Natural killer cell (primary cell): ENCODE data around the gene ZNF521. TPM values are rescaled to one million over a fixed set of nuclear protein-coding genes. Genes with fewer than 3 reads are reported as not detected.

ENCODE experiments used
- ATAC-seq, 3 donors: fragments of 150-1000 bp in 2 of 3; fragments of 200-7000 bp in 1 of 3; cut with Tn5 transposase; 1 replicate in 1 of 3; 2 replicates in 2 of 3; pipeline ENCODE4 v1.10.0; 2021; ENCODE audit warnings: mild to moderate bottlenecking in 2 of 3, moderate library complexity in 2 of 3
- DNase-seq, 2 donors: peaks; one replicate each; pipeline versions ENCODE4 v3.0.0 to v3.0.0-alpha.2; 2013 to 2021; ENCODE audit warnings: mixed read lengths in 1 of 2
- H3K27ac ChIP-seq: one replicate; pipeline ENCODE4 v1.5.1; 2013; ENCODE audit warnings: mild to moderate bottlenecking, low read length
- H3K27me3 ChIP-seq: one replicate; pipeline ENCODE4 v1.6.1; 2013; ENCODE audit warnings: low read length; ENCODE audit not compliant: control insufficient read depth, insufficient read depth
- H3K36me3 ChIP-seq: one replicate; pipeline ENCODE4 v1.6.1; 2013; ENCODE audit warnings: low read length; ENCODE audit not compliant: control insufficient read depth, insufficient read depth
- H3K4me1 ChIP-seq: one replicate; pipeline ENCODE4 v1.6.1; 2013; ENCODE audit warnings: low read length; ENCODE audit not compliant: control insufficient read depth, insufficient read depth
- H3K4me3 ChIP-seq: one replicate; pipeline ENCODE4 v1.5.1; 2013; ENCODE audit warnings: low read length
- H3K9me3 ChIP-seq: one replicate; pipeline ENCODE4 v1.6.1; 2013; ENCODE audit warnings: low read length; ENCODE audit not compliant: control insufficient read depth, insufficient read depth
- H3K27ac Mint-ChIP-seq, 2 donors: one replicate each; pipeline ENCODE4 v1.8.0; 2022; ENCODE audit warnings: mild to moderate bottlenecking in 2 of 2, mixed read lengths in 2 of 2, moderate library complexity in 1 of 2
- H3K27me3 Mint-ChIP-seq, 2 donors: one replicate each; pipeline ENCODE4 v1.8.0; 2022; ENCODE audit warnings: low read depth in 2 of 2, mixed read lengths in 2 of 2
- H3K36me3 Mint-ChIP-seq: one replicate; pipeline ENCODE4 v1.8.0; 2022; ENCODE audit warnings: mixed read lengths
- H3K4me1 Mint-ChIP-seq, 2 donors: one replicate each; pipeline ENCODE4 v1.8.0; 2022; ENCODE audit warnings: mixed read lengths in 2 of 2
- H3K4me3 Mint-ChIP-seq: one replicate; pipeline ENCODE4 v1.8.0; 2022; ENCODE audit warnings: mild to moderate bottlenecking, moderate library complexity, mixed read lengths
- H3K9me3 Mint-ChIP-seq, 2 donors: one replicate each; pipeline ENCODE4 v1.8.0; 2022; ENCODE audit warnings: mixed read lengths in 2 of 2
- CTCF ChIP-seq: fragments of 200-600 bp; IDR thresholded peaks from one replicate; pipeline ENCODE4 v1.8.0; 2022; ENCODE audit warnings: antibody characterized with exemption
- WGBS: methylation state at CpG from one replicate; pipeline ENCODE4 v1.1.7; 2013; ENCODE audit warnings: missing lambda C conversion rate; ENCODE audit not compliant: insufficient coverage; 5-methylcytosine and 5-hydroxymethylcytosine counted together
- intact Hi-C: fragments of 100-400 bp; cut with micrococcal nuclease; formaldehyde crosslinking; loops from one replicate; pipeline ENCODE4 v1.14.2; 2022
- total RNA-seq, 4 donors: library from RNA; stranded (reverse); fragments of 120-200 nt in 1 of 4; gene quantifications; one replicate each; pipeline versions ENCODE4 v1.2.3 to v1.2.4, GENCODE V29; 2013 to 2022

The ZNF521 gene
- total RNA-seq, 3 donors from 2014 or later (not counting 1 experiment from before 2014, with no cell fraction given): 0.19 to 3.5 (median 0.54) TPM

GRCh38 chr18:25097569-25098056 lies 254.4 kb downstream of the ZNF521 start:
- H3K9me3 ChIP-seq: no peaks in the 10 kb centered on the region
- peaks cover 5% of the 10 kb centered on the region for H3K4me1 ChIP-seq
- H3K4me3 ChIP-seq: no peak overlapping the region
- no peaks in the 10 kb centered on the region for H3K27me3 ChIP-seq
- no peaks in the 10 kb centered on the region for H3K36me3 ChIP-seq
- no peak for TF ChIP-seq CTCF
- intact Hi-C loops: no loop called here
- WGBS: 60% methylated on average over 3 of the region's 3 CpGs
- DNase-seq (no peak), ATAC-seq (peak in 1 of 3 donors; percentile 34)
- Mint-ChIP-seq H3K36me3 (no peaks in the 10 kb centered on the region), H3K4me1 (peaks cover 10 to 12% of the 10 kb centered on the region in 2 donors), H3K27me3 (no peaks in the 10 kb centered on the region), H3K27ac (peak overlapping the region in 1 of 2 donors; percentile 23), H3K9me3 (no peaks in the 10 kb centered on the region), H3K4me3 (no peak overlapping the region)
- H3K27ac ChIP-seq: no peak overlapping the region

- H3K36me3 Mint-ChIP-seq: no peaks in the 10 kb centered on the region
- no peak for DNase-seq
- intact Hi-C loops: no loop called here
- no peaks in the 10 kb centered on the region for H3K36me3 ChIP-seq
- no peaks in the 10 kb centered on the region for H3K9me3 Mint-ChIP-seq
- ATAC-seq: no peak
- H3K4me1 Mint-ChIP-seq: peaks cover 10 to 12% of the 10 kb centered on the region in 2 donors
- no peak overlapping the region for H3K4me3 Mint-ChIP-seq
- H3K9me3 ChIP-seq: no peaks in the 10 kb centered on the region
- no peak overlapping the region for H3K4me3 ChIP-seq
- H3K27me3 Mint-ChIP-seq: no peaks in the 10 kb centered on the region
- H3K27ac ChIP-seq: no peak overlapping the region
- peaks cover 5% of the 10 kb centered on the region for H3K4me1 ChIP-seq
- no peak overlapping the region for H3K27ac Mint-ChIP-seq
- WGBS: 87% methylated on average over 6 of the region's 6 CpGs
- no peak for TF ChIP-seq CTCF
- no peaks in the 10 kb centered on the region for H3K27me3 ChIP-seq
Observed at GRCh38 chr18:25097057-25097456, 254.9 kb downstream of the ZNF521 start.

GRCh38 chr18:25093141-25093540 lies 258.8 kb downstream of the ZNF521 start:
- DNase-seq (no peak), ATAC-seq (no peak)
- WGBS: 90% methylated on average over 2 of the region's 3 CpGs
- TF ChIP-seq CTCF: no peak
- H3K4me3 Mint-ChIP-seq: no peak overlapping the region
- no peak overlapping the region for H3K27ac Mint-ChIP-seq
- H3K27me3 ChIP-seq: no peaks in the 10 kb centered on the region
- H3K27me3 Mint-ChIP-seq: no peaks in the 10 kb centered on the region
- H3K9me3 ChIP-seq: no peaks in the 10 kb centered on the region
- no peaks in the 10 kb centered on the region for H3K36me3 ChIP-seq
- no peak overlapping the region for H3K27ac ChIP-seq
- no peaks in the 10 kb centered on the region for H3K9me3 Mint-ChIP-seq
- H3K36me3 Mint-ChIP-seq: no peaks in the 10 kb centered on the region
- intact Hi-C loops: no loop called here
- no peak overlapping the region for H3K4me3 ChIP-seq
- H3K4me1 ChIP-seq: peaks cover 5% of the 10 kb centered on the region
- H3K4me1 Mint-ChIP-seq: peaks cover 10 to 12% of the 10 kb centered on the region in 2 donors

GRCh38 chr18:25089470-25089869 lies 262.5 kb downstream of the ZNF521 start:
- no peak for DNase-seq
- ATAC-seq: no peak
- no peak overlapping the region for H3K27ac ChIP-seq
- Mint-ChIP-seq H3K36me3 (no peaks in the 10 kb centered on the region), H3K9me3 (no peaks in the 10 kb centered on the region), H3K4me1 (no peaks in the 10 kb centered on the region), H3K27ac (no peak overlapping the region), H3K27me3 (no peaks in the 10 kb centered on the region), H3K4me3 (no peak overlapping the region)
- H3K9me3 ChIP-seq: no peaks in the 10 kb centered on the region
- no peaks in the 10 kb centered on the region for H3K36me3 ChIP-seq
- no peak for TF ChIP-seq CTCF
- WGBS: 94% methylated on average over 6 of the region's 6 CpGs
- no peaks in the 10 kb centered on the region for H3K4me1 ChIP-seq
- no peak overlapping the region for H3K4me3 ChIP-seq
- H3K27me3 ChIP-seq: no peaks in the 10 kb centered on the region
- intact Hi-C loops: no loop called here
